ENCODE measurements around the gene TIAM1.

The TIAM1 gene

DNA sequence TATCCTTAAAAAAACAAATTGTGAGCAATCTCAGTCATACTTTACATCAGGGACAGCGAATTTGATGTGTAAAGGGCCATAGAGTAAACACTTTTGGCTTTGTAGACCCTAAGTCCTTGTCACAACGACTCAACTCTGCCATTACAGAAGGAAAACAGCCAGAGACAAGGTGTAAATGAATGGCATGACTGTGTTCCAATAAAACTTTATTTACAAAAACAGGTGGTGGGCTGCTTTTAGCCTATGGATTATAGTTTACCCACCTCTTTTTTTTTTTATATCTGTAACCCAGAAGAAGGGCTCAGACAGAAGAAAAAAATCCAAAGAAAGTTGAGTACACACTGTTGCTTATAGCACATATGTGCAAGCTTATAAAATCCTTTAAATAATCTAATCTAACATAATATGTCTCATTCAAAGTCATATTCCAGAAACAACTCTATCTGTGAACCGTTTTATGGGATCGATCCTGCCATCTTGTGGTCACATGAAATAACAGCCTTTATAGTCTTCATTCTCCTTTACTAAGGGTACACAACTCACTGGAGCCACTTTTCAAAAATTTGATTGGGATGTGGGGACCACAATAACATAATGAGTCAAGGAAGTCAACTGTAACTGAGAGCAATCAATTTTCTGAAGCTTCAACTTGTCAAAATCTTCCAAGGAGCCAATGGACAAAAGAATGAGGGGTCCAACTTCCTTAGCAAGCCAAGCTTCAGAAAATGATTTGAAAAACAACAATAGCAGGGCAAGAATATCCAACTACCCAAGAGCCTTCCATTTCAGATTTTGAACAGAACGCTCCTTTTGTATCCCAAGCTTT is 163.6 kb downstream of the TIAM1 start:
- Mint-ChIP-seq H3K27me3 (no peaks in the 10 kb centered on the region), H3K4me1 (peaks cover 81% of the 10 kb centered on the region), H3K27ac (peak overlapping the region; percentile 97), H3K4me3 (peak overlapping the region; percentile 77), H3K36me3 (peaks cover 47% of the 10 kb centered on the region), H3K9me3 (no peaks in the 10 kb centered on the region)
- CTCF ChIA-PET = interaction anchor here (0.6 to 4.7 kb wide), 27 partner anchors 8 to 425 kb away, joined by 3 to 35 read pairs (median 9); no protein-coding TSS in a partner anchor
- no peak for DNase-seq

DNA sequence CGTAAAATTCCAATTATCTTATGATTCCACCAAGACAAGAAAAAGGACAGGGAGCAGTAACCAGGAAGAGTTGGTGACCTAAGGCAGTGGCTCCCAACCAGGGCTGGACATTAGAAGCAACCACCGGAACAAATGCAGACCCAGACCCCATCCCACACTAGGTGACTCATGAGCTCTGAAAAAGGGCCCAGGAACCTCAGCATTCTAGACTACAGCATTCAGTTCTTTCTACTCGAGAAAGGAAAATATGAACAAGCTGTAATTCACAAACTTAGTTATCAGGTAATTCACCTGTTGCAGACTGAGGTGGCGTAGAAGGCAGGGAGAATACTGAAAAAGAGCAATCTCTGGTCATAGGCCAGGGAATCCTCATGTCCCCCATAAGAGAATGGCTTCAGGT is 167.3 kb downstream of the TIAM1 start:
- H3K27me3 Mint-ChIP-seq = no peaks in the 10 kb centered on the region
- peaks cover 47% of the 10 kb centered on the region for H3K36me3 Mint-ChIP-seq
- CTCF ChIA-PET = interaction anchor here (1.5 to 2.6 kb wide), 3 partner anchors 22 to 79 kb away, joined by 3 to 7 read pairs (median 4); no protein-coding TSS in a partner anchor
- no peak for DNase-seq
- H3K9me3 Mint-ChIP-seq = no peaks in the 10 kb centered on the region
- H3K4me3 Mint-ChIP-seq = no peak overlapping the region
- peaks cover 80% of the 10 kb centered on the region for H3K4me1 Mint-ChIP-seq
- peak overlapping the region; percentile 84 for H3K27ac Mint-ChIP-seq

- no peaks in the 10 kb centered on the region for H3K9me3 Mint-ChIP-seq
- no peak overlapping the region for H3K4me3 Mint-ChIP-seq
- peak overlapping the region; percentile 84 for H3K27ac Mint-ChIP-seq
- H3K27me3 Mint-ChIP-seq = no peaks in the 10 kb centered on the region
- H3K36me3 Mint-ChIP-seq = peaks cover 47% of the 10 kb centered on the region
- DNase-seq = no peak
- CTCF ChIA-PET = interaction anchor here (0.7 to 3.3 kb wide), 6 partner anchors 19 to 77 kb away, joined by 3 to 11 read pairs (median 4); no protein-coding TSS in a partner anchor
- H3K4me1 Mint-ChIP-seq = peaks cover 76% of the 10 kb centered on the region
Observed at GRCh38 chr21:31176080-31176551, 167.9 kb downstream of the TIAM1 start.

GRCh38 chr21:31173881-31174555 is 170.0 kb downstream of the TIAM1 start:
- Mint-ChIP-seq H3K27me3 (no peaks in the 10 kb centered on the region), H3K4me1 (peaks cover 70% of the 10 kb centered on the region), H3K4me3 (peak overlapping the region; percentile 29), H3K36me3 (peaks cover 41% of the 10 kb centered on the region), H3K9me3 (no peaks in the 10 kb centered on the region), H3K27ac (peak overlapping the region; percentile 85)
- CTCF ChIA-PET = interaction anchor here (1.5 to 3.3 kb wide), 5 partner anchors 7 to 75 kb away, joined by 4 to 13 read pairs (median 8); no protein-coding TSS in a partner anchor
- peak; percentile 45 for DNase-seq

GRCh38 chr21:31172328-31172727 is 171.7 kb downstream of the TIAM1 start:
- H3K27me3 Mint-ChIP-seq = no peaks in the 10 kb centered on the region
- H3K36me3 Mint-ChIP-seq = peaks cover 35% of the 10 kb centered on the region
- no peak for DNase-seq
- no peak overlapping the region for H3K27ac Mint-ChIP-seq
- CTCF ChIA-PET = interaction anchor here (0.6 to 2.4 kb wide), 4 partner anchors 9 to 63 kb away, joined by 4 to 13 read pairs (median 6); no protein-coding TSS in a partner anchor
- H3K4me3 Mint-ChIP-seq = no peak overlapping the region
- H3K4me1 Mint-ChIP-seq = peaks cover 57% of the 10 kb centered on the region
- H3K9me3 Mint-ChIP-seq = no peaks in the 10 kb centered on the region

GRCh38 chr21:31164713-31165694 is 179.1 kb downstream of the TIAM1 start:
- Mint-ChIP-seq H3K9me3 (no peaks in the 10 kb centered on the region), H3K27ac (peak overlapping the region; percentile 53), H3K27me3 (no peaks in the 10 kb centered on the region), H3K36me3 (peaks cover 35% of the 10 kb centered on the region), H3K4me1 (peaks cover 72% of the 10 kb centered on the region), H3K4me3 (no peak overlapping the region)
- CTCF ChIA-PET = interaction anchor here (0.6 kb wide), 1 partner anchor 76 kb away, joined by 3 read pairs; no protein-coding TSS in a partner anchor
- DNase-seq = no peak

DNA sequence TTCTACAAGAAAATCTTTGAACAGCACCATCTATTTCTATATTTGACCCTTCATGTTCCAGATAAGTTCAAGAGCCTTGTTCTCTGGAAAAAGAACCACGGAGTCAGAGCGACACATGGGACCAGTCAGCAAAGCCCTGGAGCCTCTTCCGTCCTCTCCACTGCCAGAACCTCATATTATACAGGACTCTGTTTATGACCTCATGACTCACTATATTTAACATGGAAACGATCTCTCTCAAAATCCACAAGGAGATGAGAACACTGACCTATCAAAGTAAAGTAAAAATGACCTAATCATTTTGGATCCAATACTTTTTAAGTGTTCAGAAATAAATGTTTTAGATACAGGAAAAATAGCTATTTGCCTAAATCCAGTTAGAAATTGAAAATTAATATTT is 181.2 kb downstream of the TIAM1 start:
- Mint-ChIP-seq H3K4me1 (peaks cover 84% of the 10 kb centered on the region), H3K4me3 (no peak overlapping the region), H3K27me3 (no peaks in the 10 kb centered on the region), H3K36me3 (peaks cover 43% of the 10 kb centered on the region), H3K27ac (no peak overlapping the region), H3K9me3 (no peaks in the 10 kb centered on the region)
- CTCF ChIA-PET = interaction anchor here (2.2 kb wide), 1 partner anchor 18 kb away, joined by 9 read pairs; no protein-coding TSS in a partner anchor
- no peak for DNase-seq

DNA sequence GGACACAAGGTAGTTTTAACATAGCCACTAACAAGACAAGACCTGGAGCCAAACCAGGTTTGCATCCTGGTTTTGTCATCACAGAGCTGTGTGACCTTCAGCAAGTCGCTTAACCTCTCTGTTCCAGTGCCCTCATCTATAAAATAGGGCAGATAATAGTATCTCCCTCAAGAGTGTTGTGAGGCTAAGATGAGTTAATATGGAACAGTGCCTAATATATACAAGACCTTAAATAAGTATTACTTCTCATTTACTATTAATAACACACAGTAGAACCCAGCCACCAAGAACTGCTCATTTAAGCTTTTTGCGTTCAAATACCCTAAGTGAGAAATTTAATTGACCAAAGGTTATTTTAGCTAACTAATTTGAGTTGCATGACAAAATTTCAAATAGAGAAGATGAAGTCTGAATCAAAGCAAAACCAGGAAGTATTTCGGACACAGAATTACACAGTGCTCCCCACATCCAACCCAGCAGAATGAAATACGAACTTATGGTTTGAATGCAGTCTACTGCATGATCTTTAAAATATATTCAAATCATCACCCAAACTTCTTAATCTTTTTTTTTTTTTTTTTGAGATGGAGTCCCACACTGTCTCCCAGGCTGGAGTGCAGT is 181.9 kb downstream of the TIAM1 start:
- no peak overlapping the region for H3K4me3 Mint-ChIP-seq

GRCh38 chr21:31161157-31161556 is 182.9 kb downstream of the TIAM1 start:
- CTCF ChIA-PET = interaction anchor here (0.8 to 2.2 kb wide), 4 partner anchors 10 to 52 kb away, joined by 3 to 9 read pairs (median 4); no protein-coding TSS in a partner anchor
- DNase-seq = no peak
- peaks cover 79% of the 10 kb centered on the region for H3K4me1 Mint-ChIP-seq
- H3K27me3 Mint-ChIP-seq = no peaks in the 10 kb centered on the region
- peaks cover 48% of the 10 kb centered on the region for H3K36me3 Mint-ChIP-seq
- peaks cover 2% of the 10 kb centered on the region for H3K9me3 Mint-ChIP-seq
- H3K27ac Mint-ChIP-seq = peak overlapping the region; percentile 42
- H3K4me3 Mint-ChIP-seq = no peak overlapping the region

More for the DNA sequence above, 181.9 kb downstream of the TIAM1 start:
- Mint-ChIP-seq H3K36me3 (peaks cover 49% of the 10 kb centered on the region), H3K27me3 (no peaks in the 10 kb centered on the region), H3K9me3 (no peaks in the 10 kb centered on the region), H3K4me1 (peaks cover 88% of the 10 kb centered on the region), H3K27ac (no peak overlapping the region)
- CTCF ChIA-PET = interaction anchor here (0.8 to 2.2 kb wide), 2 partner anchors 19 to 53 kb away, joined by 4 to 9 read pairs; no protein-coding TSS in a partner anchor
- no peak for DNase-seq

GRCh38 chr21:31159808-31160207 is 184.3 kb downstream of the TIAM1 start:
- Mint-ChIP-seq H3K27ac (peak overlapping the region; percentile 93), H3K4me1 (peaks cover 71% of the 10 kb centered on the region), H3K9me3 (peaks cover 5% of the 10 kb centered on the region), H3K4me3 (peak overlapping the region; percentile 33), H3K36me3 (peaks cover 48% of the 10 kb centered on the region), H3K27me3 (no peaks in the 10 kb centered on the region)
- CTCF ChIA-PET = interaction anchor here (1.3 to 1.5 kb wide), 3 partner anchors 10 to 61 kb away, joined by 3 to 4 read pairs (median 3); no protein-coding TSS in a partner anchor
- DNase-seq = no peak

GRCh38 chr21:31158789-31159581 is 185.1 kb downstream of the TIAM1 start:
- H3K36me3 Mint-ChIP-seq = peaks cover 53% of the 10 kb centered on the region
- H3K4me3 Mint-ChIP-seq = peak overlapping the region; percentile 33
- CTCF ChIA-PET = interaction anchor here (1.0 to 1.6 kb wide), 6 partner anchors 11 to 401 kb away, joined by 3 to 15 read pairs (median 3); no protein-coding TSS in a partner anchor
- no peak for DNase-seq
- peaks cover 5% of the 10 kb centered on the region for H3K9me3 Mint-ChIP-seq
- no peaks in the 10 kb centered on the region for H3K27me3 Mint-ChIP-seq
- H3K27ac Mint-ChIP-seq = peak overlapping the region; percentile 93
- H3K4me1 Mint-ChIP-seq = peaks cover 66% of the 10 kb centered on the region

DNA sequence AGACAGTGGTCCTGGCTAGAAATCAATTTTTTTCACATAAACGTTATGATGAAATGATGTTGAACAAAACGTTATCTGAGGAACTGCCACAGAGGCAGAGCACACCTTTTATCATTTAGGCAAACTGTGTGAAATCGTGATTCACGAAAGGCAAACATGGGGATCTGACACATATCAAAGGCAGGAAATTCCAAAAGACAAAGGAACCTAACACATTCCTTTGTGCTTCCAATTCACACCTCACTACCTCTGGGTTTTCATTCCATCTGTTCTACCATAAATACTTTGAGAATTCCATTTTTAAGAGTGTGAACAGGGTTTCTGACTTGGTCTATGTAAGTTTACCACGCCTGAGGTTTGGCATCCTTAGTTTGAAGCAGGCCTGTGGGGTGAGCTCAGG is 186.3 kb downstream of the TIAM1 start:
- Mint-ChIP-seq H3K9me3 (peaks cover 5% of the 10 kb centered on the region), H3K4me1 (peaks cover 56% of the 10 kb centered on the region), H3K27ac (no peak overlapping the region), H3K27me3 (no peaks in the 10 kb centered on the region), H3K36me3 (peaks cover 52% of the 10 kb centered on the region), H3K4me3 (no peak overlapping the region)
- CTCF ChIA-PET = interaction anchor here (1.6 kb wide), 1 partner anchor 402 kb away, joined by 3 read pairs; no protein-coding TSS in a partner anchor
- DNase-seq = no peak

Data from activated naive CD4-positive, alpha-beta T cell treated with anti-CD3 and anti-CD28 coated beads, Interleukin-2, amount 10 ng/mL, durations not matched to agents 7 days and 5 days (primary cell).